ENCODE measurements around the gene HDAC11. TPM values are rescaled to one million over a fixed set of nuclear protein-coding genes. Genes with fewer than 3 reads are reported as not detected.
"Not testable (repeated sequence)": the region's sequence is repeated elsewhere in the genome, so short reads cannot be mapped to it uniquely, and the experiment has no call there.

Gene HDAC11
- total RNA-seq, 1 donor from 2014 or later = 8.8 TPM

DNA sequence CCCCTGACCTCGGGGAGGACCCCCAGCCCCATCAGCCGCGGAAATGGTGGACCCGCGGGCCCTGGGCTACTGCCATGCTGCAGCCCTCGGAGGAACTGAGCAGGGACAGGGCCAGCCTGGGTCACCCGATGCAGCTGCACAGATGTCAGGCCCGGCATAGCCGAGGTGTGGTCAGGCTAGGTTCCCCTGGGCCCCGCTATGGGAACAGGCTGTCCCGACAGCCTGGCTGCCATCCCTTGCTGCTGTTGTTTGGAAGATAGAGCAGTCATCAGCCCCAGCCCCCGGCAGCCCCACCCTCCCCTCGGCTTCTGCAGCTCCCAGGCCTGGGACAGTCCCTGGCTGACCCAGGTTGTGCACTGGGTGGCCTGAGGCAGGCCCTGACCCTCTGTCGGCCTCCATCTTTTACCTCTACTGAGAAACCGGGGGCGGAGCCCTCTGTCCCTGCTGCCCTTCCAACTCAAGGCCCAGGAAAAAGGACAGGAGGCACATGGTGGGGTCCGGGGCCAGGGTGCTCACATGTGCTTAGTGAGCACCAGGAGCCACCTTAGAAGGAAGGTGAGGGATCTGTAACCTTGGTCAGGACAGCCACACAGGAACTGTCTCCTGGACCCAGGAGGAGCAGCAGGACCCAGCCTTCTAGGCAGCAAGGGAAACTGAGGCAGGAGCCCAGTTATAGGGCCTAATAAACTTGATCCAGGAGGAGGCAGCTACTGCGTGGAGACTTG lies 37.3 kb downstream of the HDAC11 start:
- TF ChIP-seq CTCF (conservative IDR thresholded peaks at IDR 0.05; ENCODE audit: low read depth, low read length) = no peak
- no peak overlapping the region for H3K4me3 ChIP-seq (ENCODE audit: low read depth, low read length)
- DNase-seq (ENCODE audit: low read depth) = no peak

- no peak for TF ChIP-seq CTCF (conservative IDR thresholded peaks at IDR 0.05; ENCODE audit: low read depth, low read length)
- no peak overlapping the region for H3K4me3 ChIP-seq (ENCODE audit: low read depth, low read length)
- DNase-seq (ENCODE audit: low read depth) = no peak
Measured at GRCh38 chr3:13518516-13518953, 38.4 kb downstream of the HDAC11 start.

DNA sequence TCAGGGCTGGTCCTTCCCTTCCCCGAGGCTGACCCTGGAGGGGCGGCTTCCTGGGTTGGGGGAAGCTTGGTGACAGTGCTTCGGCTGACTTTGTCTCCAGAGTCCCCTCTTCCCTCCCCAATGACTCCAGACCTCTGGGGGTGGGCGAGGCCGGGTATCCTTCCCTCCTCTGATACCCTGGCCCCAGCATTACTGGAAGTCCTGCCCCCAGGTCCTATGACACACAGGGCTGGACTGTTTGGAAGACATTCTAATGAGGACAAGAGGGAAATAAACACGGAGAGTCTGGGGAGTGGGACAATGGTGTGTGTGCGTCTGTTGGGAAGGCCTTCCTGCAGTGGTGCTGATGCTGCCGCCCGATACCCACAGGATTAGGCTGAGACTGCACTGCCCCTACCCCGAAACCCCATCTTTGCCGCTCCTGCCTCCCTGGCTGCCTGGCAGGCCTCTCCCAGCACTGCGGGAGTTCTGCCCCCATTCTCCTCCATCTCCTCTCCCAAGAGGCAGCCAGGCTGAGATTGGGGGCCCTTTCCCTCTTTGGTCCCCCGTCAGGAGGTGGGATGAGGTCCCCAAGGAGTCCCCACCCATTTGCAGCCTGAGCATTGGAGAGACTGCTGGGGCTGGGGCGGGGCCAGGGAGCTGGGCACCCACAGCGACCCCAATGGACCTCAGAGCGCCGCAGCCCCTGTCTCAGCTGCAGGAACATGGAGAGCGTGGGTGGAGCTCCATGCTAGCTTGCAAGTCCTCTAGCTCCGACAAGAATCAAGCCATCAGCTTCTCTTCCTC lies 39.1 kb downstream of the HDAC11 start:
- H3K4me3 ChIP-seq (ENCODE audit: low read depth, low read length) = no peak overlapping the region
- TF ChIP-seq CTCF (conservative IDR thresholded peaks at IDR 0.05; ENCODE audit: low read depth, low read length) = no peak
- no peak for DNase-seq (ENCODE audit: low read depth)

GRCh38 chr3:13520326-13520880 lies 40.3 kb downstream of the HDAC11 start:
- no peak for DNase-seq (ENCODE audit: low read depth)

DNA sequence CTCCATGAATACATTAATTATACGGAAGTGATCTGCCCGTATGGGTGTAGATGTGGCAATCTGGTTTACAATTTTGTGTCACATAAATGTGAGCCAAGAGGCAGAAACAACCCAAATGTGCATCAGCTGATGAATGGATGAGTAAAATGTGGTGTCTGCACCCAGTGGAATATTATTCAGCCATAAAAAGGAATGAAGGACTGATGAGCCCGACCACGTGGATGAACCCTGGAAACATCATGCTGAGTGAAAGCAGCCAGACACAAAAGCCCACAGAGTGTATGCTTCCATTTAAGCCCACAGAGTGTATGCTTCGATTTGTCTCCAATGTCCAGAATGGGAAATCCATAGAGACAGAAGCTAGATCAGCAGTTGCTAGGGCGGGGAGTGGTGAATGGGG lies 41.2 kb downstream of the HDAC11 start:
- TF ChIP-seq CTCF (conservative IDR thresholded peaks at IDR 0.05; ENCODE audit: low read depth, low read length) = no peak
- no peak for DNase-seq (ENCODE audit: low read depth)

More at GRCh38 chr3:13520326-13520880, 40.3 kb downstream of the HDAC11 start:
- no peak for TF ChIP-seq CTCF (conservative IDR thresholded peaks at IDR 0.05; ENCODE audit: low read depth, low read length)
- H3K4me3 ChIP-seq (ENCODE audit: low read depth, low read length) = no peak overlapping the region

DNA sequence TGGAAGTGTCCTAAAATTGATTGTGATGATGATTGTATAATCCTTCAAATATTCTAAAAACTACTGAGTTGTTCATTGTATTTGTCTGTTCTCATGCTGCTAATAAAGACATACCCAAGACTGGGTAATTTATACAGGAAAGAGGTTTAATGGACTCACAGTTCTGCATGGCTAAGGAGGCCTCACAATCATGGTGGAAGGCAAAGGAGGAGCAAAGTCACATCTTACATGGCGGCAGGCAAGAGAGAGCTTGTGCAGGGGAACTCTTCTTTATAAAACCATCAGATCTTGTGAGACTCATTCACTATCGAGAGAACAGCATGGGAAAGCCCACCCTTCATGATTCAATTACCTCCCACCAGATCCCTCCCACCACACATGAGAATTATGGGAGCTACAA lies 41.6 kb downstream of the HDAC11 start:
- H3K4me3 ChIP-seq (ENCODE audit: low read depth, low read length); DNase-seq (ENCODE audit: low read depth): not testable (repeated sequence)

More for the DNA sequence above, 41.2 kb downstream of the HDAC11 start:
- H3K4me3 ChIP-seq (ENCODE audit: low read depth, low read length) = no peak overlapping the region

GRCh38 chr3:13522236-13522635 lies 42.1 kb downstream of the HDAC11 start:
- no peak for TF ChIP-seq CTCF (conservative IDR thresholded peaks at IDR 0.05; ENCODE audit: low read depth, low read length)
- H3K4me3 ChIP-seq (ENCODE audit: low read depth, low read length) = no peak overlapping the region
- DNase-seq (ENCODE audit: low read depth) = no peak
